Type B pancreatic cell (in vitro differentiated cells): ENCODE measurements around the gene IL17C. TPM values are rescaled to one million over a fixed set of nuclear protein-coding genes. Genes with fewer than 3 reads are reported as not detected.

Source experiments
- DNase-seq: peaks from one replicate; pipeline ENCODE4 v3.0.0; 2021; ENCODE audit warnings: mixed read lengths; ENCODE audit not compliant: unreplicated experiment; ENCODE audit errors: extremely low spot score
- H3K27ac Mint-ChIP-seq: 2 replicates; pipeline ENCODE4 v1.8.0; 2021; ENCODE audit warnings: mild to moderate bottlenecking, mixed read lengths
- H3K27me3 Mint-ChIP-seq: 2 replicates; pipeline ENCODE4 v1.8.0; 2021; ENCODE audit warnings: mixed read lengths
- H3K36me3 Mint-ChIP-seq: 2 replicates; pipeline ENCODE4 v1.8.0; 2021; ENCODE audit warnings: mixed read lengths
- H3K4me1 Mint-ChIP-seq: one replicate; pipeline ENCODE4 v1.8.0; 2021; ENCODE audit warnings: mixed read lengths; ENCODE audit not compliant: unreplicated experiment
- H3K4me3 Mint-ChIP-seq: 2 replicates; pipeline ENCODE4 v1.8.0; 2021; ENCODE audit warnings: mild to moderate bottlenecking, mixed read lengths
- H3K9me3 Mint-ChIP-seq: 2 replicates; pipeline ENCODE4 v1.8.0; 2021; ENCODE audit warnings: mixed read lengths
- CTCF ChIP-seq: fragments of 200-600 bp; sonication (generic); conservative IDR thresholded peaks from 2 replicates; pipeline ENCODE4 v1.5.0; 2021; ENCODE audit warnings: antibody characterized with exemption, mild to moderate bottlenecking
- total RNA-seq: library from RNA; stranded (reverse); gene quantifications from 2 replicates; pipeline ENCODE4 v1.2.1, GENCODE V29; 2021; ENCODE audit warnings: low replicate concordance

The IL17C gene
- total RNA-seq, 1 donor from 2014 or later = 0.39 TPM

- no peak for DNase-seq
- Mint-ChIP-seq H3K9me3 (no peaks in the 10 kb centered on the region), H3K4me1 (peaks cover 5% of the 10 kb centered on the region)
Observed at GRCh38 chr16:88651276-88651988, 13.1 kb downstream of the IL17C start.

GRCh38 chr16:88651989-88652761 lies 13.8 kb downstream of the IL17C start:
- H3K27ac Mint-ChIP-seq = no peak overlapping the region
- DNase-seq = no peak
- H3K27me3 Mint-ChIP-seq = no peaks in the 10 kb centered on the region
- H3K9me3 Mint-ChIP-seq = no peaks in the 10 kb centered on the region
- H3K36me3 Mint-ChIP-seq = no peaks in the 10 kb centered on the region
- no peak for TF ChIP-seq CTCF
- no peak overlapping the region for H3K4me3 Mint-ChIP-seq
- peaks cover 5% of the 10 kb centered on the region for H3K4me1 Mint-ChIP-seq

More at GRCh38 chr16:88651276-88651988, 13.1 kb downstream of the IL17C start:
- Mint-ChIP-seq H3K4me3 (peak overlapping the region; percentile 83), H3K36me3 (no peaks in the 10 kb centered on the region), H3K27ac (peak overlapping the region; percentile 16), H3K27me3 (no peaks in the 10 kb centered on the region)
- no peak for TF ChIP-seq CTCF

- H3K4me1 Mint-ChIP-seq = peaks cover 5% of the 10 kb centered on the region
- H3K4me3 Mint-ChIP-seq = no peak overlapping the region
- H3K27ac Mint-ChIP-seq = no peak overlapping the region
- no peaks in the 10 kb centered on the region for H3K27me3 Mint-ChIP-seq
- TF ChIP-seq CTCF = no peak
- H3K9me3 Mint-ChIP-seq = no peaks in the 10 kb centered on the region
- no peak for DNase-seq
- no peaks in the 10 kb centered on the region for H3K36me3 Mint-ChIP-seq
Observed at GRCh38 chr16:88652762-88653063, 14.3 kb downstream of the IL17C start.

GRCh38 chr16:88653101-88653500 lies 14.7 kb downstream of the IL17C start:
- H3K27ac Mint-ChIP-seq = no peak overlapping the region
- no peaks in the 10 kb centered on the region for H3K36me3 Mint-ChIP-seq

GRCh38 chr16:88653596-88654362 lies 15.4 kb downstream of the IL17C start:
- H3K4me3 Mint-ChIP-seq = no peak overlapping the region
- H3K27ac Mint-ChIP-seq = no peak overlapping the region
- no peak for DNase-seq
- no peaks in the 10 kb centered on the region for H3K36me3 Mint-ChIP-seq
- H3K9me3 Mint-ChIP-seq = no peaks in the 10 kb centered on the region
- H3K27me3 Mint-ChIP-seq = no peaks in the 10 kb centered on the region
- TF ChIP-seq CTCF = no peak
- peaks cover 5% of the 10 kb centered on the region for H3K4me1 Mint-ChIP-seq

More at GRCh38 chr16:88653101-88653500, 14.7 kb downstream of the IL17C start:
- Mint-ChIP-seq H3K4me3 (no peak overlapping the region), H3K9me3 (no peaks in the 10 kb centered on the region), H3K27me3 (no peaks in the 10 kb centered on the region), H3K4me1 (peaks cover 5% of the 10 kb centered on the region)
- no peak for DNase-seq
- no peak for TF ChIP-seq CTCF
